PC-3 (cell line): Measurements from ENCODE around the gene SAP130. TPM values are rescaled to one million over a fixed set of nuclear protein-coding genes. Genes with fewer than 3 reads are reported as not detected.

Source experiments
- ATAC-seq: fragments of 200-7000 bp; cut with Tn5 transposase; 2 replicates; pipeline ENCODE4 v1.9.1; 2020; ENCODE audit warnings: mild to moderate bottlenecking, moderate library complexity
- BruUV-seq: library from RNA; stranded (reverse); fragments of 400-500 nt; replicated peaks from 2 replicates; lab custom pipeline; 2021; lab: Mats Ljungman, UMichigan
- CTCF ChIA-PET: fragments of 300-600 bp; sonication (Branson Sonifier 250); formaldehyde crosslinking; loops from one replicate; lab custom pipeline; 2022; ENCODE audit warnings: antibody characterized with exemption; lab: Charles Lee
- POLR2A ChIA-PET: fragments of 300-600 bp; sonication (Branson Sonifier 250); formaldehyde crosslinking; loops from one replicate; lab custom pipeline; 2022; ENCODE audit warnings: antibody characterized with exemption; ENCODE audit not compliant: unreplicated experiment; lab: Charles Lee
- DNase-seq: peaks from one replicate; pipeline ENCODE4 v3.0.0-alpha.2; 2015
- H2AFZ ChIP-seq: fragments of 300-600 bp; sonication (generic); 2 replicates; pipeline ENCODE4 v1.6.0; 2016; ENCODE audit warnings: antibody characterized with exemption, low read length
- H3F3A ChIP-seq: fragments of 300-600 bp; sonication (generic); one replicate; pipeline ENCODE4 v1.6.0; 2017; ENCODE audit warnings: antibody characterized with exemption, low read length, control low read depth, mild to moderate bottlenecking; ENCODE audit not compliant: unreplicated experiment
- H3K27ac ChIP-seq: fragments of 300-600 bp; sonication (generic); 2 replicates; pipeline ENCODE4 v1.5.1; 2016; ENCODE audit warnings: mild to moderate bottlenecking, low read length
- H3K27me3 ChIP-seq: fragments of 300-600 bp; sonication (generic); 2 replicates; pipeline ENCODE4 v1.6.1; 2016; ENCODE audit warnings: low read length, mixed read lengths
- H3K36me3 ChIP-seq: fragments of 300-600 bp; sonication (generic); 2 replicates; pipeline ENCODE4 v1.6.1; 2016; ENCODE audit warnings: low read depth, mixed run types, low read length, mixed read lengths
- H3K4me1 ChIP-seq: fragments of 300-600 bp; sonication (generic); 2 replicates; pipeline ENCODE4 v1.5.1; 2016; ENCODE audit warnings: low read length; ENCODE audit not compliant: insufficient read depth
- H3K4me2 ChIP-seq: fragments of 300-600 bp; sonication (generic); 2 replicates; pipeline ENCODE4 v1.6.0; 2016; ENCODE audit warnings: low read length
- H3K4me3 ChIP-seq: fragments of 300-600 bp; sonication (generic); 2 replicates; pipeline ENCODE4 v1.5.1; 2016; ENCODE audit warnings: mild to moderate bottlenecking, low read length, mixed read lengths
- H3K79me2 ChIP-seq: fragments of 300-600 bp; sonication (generic); 2 replicates; pipeline ENCODE4 v1.6.1; 2017; ENCODE audit warnings: low read length, mixed read lengths
- H3K9ac ChIP-seq: fragments of 300-600 bp; sonication (generic); 2 replicates; pipeline ENCODE4 v1.6.0; 2016; ENCODE audit warnings: mild to moderate bottlenecking, low read length
- H3K9me2 ChIP-seq: fragments of 300-600 bp; sonication (generic); replicated peaks from 2 replicates; pipeline ENCODE4 v1.6.1; 2016; ENCODE audit warnings: mixed run types, low read length, mixed read lengths
- H3K9me3 ChIP-seq: fragments of 300-600 bp; sonication (generic); 2 replicates; pipeline ENCODE4 v1.6.1; 2016; ENCODE audit warnings: low read length, mixed read lengths
- H4K20me1 ChIP-seq: fragments of 300-600 bp; sonication (generic); 2 replicates; pipeline ENCODE4 v1.6.1; 2016; ENCODE audit warnings: low read length, mixed read lengths
- EZH2 ChIP-seq: fragments of 300-600 bp; sonication (generic); IDR thresholded peaks from one replicate; pipeline ENCODE4 v1.6.1; 2017; ENCODE audit warnings: antibody characterized with exemption, mild to moderate bottlenecking, low read length; ENCODE audit not compliant: unreplicated experiment
- EZH2phosphoT487 ChIP-seq: fragments of 300-600 bp; sonication (generic); IDR thresholded peaks from 2 replicates; pipeline ENCODE4 v1.6.1; 2018; ENCODE audit warnings: mild to moderate bottlenecking, antibody characterized with exemption, low read length, borderline replicate concordance
- intact Hi-C: fragments of 100-400 bp; cut with micrococcal nuclease; formaldehyde crosslinking; loops from 2 replicates; pipeline ENCODE4 v1.9.0; 2023
- total RNA-seq: library from RNA; depleted of rRNA; stranded (reverse); fragments of >200 nt; gene quantifications from 2 replicates; pipeline ENCODE4 v1.2.3, GENCODE V29; 2014
- TF ChIP-seq, protein P1 (sequence below): fragments of 300-600 bp; sonication (generic); conservative IDR thresholded peaks from 2 replicates; pipeline ENCODE4 v1.5.1; 2017; ENCODE audit warnings: antibody characterized with exemption, low read depth, mild to moderate bottlenecking, low read length

The SAP130 gene
- total RNA-seq, 1 experiment from 2014 or later: 11.1 TPM

DNA sequence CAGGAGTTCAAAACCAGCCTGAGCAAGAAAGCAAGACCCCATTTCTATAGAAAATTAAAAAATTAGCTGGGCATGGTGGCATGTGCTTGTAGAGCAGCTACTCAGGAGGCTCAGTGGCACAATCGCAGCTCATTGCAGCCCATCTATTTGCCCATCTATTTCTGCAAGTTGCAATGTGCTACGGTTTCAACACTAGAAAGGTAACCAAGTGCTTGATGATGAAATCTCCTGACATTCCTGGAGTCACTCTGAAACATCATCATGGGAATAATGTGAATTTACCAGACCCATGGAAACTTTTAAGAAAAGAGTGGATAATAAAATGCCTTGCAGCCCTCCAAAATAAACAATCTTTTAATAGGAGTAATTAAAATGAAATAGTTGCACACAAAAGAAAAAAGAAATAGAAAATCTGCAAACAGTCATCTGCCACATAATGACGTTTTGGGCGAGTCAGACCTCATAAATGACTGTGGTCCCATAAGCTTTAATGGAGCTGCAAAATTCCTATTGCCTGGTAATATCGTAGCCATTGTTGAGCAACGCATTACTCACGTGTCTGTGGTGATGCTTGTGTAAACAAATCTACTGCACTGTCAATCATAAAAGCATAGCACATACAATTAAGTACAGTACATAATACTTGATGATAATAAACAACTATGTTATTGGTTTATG, 95.5 kb downstream of the SAP130 start:
- no peak for TF ChIP-seq EZH2
- TF ChIP-seq EZH2phosphoT487: no peak
- TF ChIP-seq, protein P1, sequence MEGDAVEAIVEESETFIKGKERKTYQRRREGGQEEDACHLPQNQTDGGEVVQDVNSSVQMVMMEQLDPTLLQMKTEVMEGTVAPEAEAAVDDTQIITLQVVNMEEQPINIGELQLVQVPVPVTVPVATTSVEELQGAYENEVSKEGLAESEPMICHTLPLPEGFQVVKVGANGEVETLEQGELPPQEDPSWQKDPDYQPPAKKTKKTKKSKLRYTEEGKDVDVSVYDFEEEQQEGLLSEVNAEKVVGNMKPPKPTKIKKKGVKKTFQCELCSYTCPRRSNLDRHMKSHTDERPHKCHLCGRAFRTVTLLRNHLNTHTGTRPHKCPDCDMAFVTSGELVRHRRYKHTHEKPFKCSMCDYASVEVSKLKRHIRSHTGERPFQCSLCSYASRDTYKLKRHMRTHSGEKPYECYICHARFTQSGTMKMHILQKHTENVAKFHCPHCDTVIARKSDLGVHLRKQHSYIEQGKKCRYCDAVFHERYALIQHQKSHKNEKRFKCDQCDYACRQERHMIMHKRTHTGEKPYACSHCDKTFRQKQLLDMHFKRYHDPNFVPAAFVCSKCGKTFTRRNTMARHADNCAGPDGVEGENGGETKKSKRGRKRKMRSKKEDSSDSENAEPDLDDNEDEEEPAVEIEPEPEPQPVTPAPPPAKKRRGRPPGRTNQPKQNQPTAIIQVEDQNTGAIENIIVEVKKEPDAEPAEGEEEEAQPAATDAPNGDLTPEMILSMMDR: no peak
- H3K9me3 ChIP-seq: no peaks in the 10 kb centered on the region
- H3K4me1 ChIP-seq: peaks cover 9% of the 10 kb centered on the region
- H3K27me3 ChIP-seq: no peaks in the 10 kb centered on the region
- no peaks in the 10 kb centered on the region for H3K36me3 ChIP-seq
- peak overlapping the region; percentile 62 for H3K27ac ChIP-seq
- peak; percentile 95 for ATAC-seq
- H3K9ac ChIP-seq: no peak overlapping the region; the same call in 1 of the 2 replicates
- POLR2A ChIA-PET: no interaction called here
- intact Hi-C loops: loop anchor here (1.0 kb wide), 1 partner anchor 18 kb away; no protein-coding TSS in a partner anchor
- H3F3A ChIP-seq: no peaks in the 10 kb centered on the region
- H3K4me3 ChIP-seq: no peak overlapping the region
- no peak overlapping the region for H2AFZ ChIP-seq
- CTCF ChIA-PET: no interaction called here
- no peaks in the 10 kb centered on the region for H3K9me2 ChIP-seq
- DNase-seq: peak; percentile 95
- H3K4me2 ChIP-seq: peak overlapping the region; percentile 7
- no TSS peak for BruUV-seq
- H3K79me2 ChIP-seq: no peaks in the 10 kb centered on the region
- H4K20me1 ChIP-seq: no peaks in the 10 kb centered on the region

DNA sequence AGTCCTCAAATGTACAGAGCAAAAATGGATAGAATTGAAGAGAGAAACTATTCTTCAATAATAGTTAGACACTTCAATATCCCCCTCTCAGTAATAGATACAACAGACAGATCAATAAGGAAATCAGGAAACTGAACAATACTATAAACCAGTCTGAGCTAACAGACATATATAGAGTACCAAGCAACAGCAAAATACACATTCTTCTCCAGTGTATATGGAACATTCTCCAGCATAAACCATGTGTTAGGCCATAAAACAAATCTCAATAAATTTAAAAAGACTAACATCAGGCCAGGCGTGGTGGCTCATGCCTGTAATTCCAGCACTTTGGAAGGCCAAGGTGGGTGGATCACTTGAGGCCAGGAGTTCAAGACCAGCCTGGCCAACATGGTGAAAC, 98.4 kb downstream of the SAP130 start:
- ATAC-seq: no peak
- Histone ChIP-seq H3K9me3 (no peaks in the 10 kb centered on the region), H3K27ac (no peak overlapping the region), H3K36me3 (no peaks in the 10 kb centered on the region), H4K20me1 (no peaks in the 10 kb centered on the region), H3K27me3 (no peaks in the 10 kb centered on the region), H2AFZ (no peak overlapping the region), H3K9ac (no peak overlapping the region), H3K4me2 (no peak overlapping the region), H3K79me2 (no peaks in the 10 kb centered on the region), H3K9me2 (no peaks in the 10 kb centered on the region), H3F3A (no peaks in the 10 kb centered on the region), H3K4me1 (peaks cover 9% of the 10 kb centered on the region), H3K4me3 (no peak overlapping the region)
- intact Hi-C loops: no loop called here
- ChIA-PET CTCF (no interaction called here), POLR2A (no interaction called here)
- no peak for DNase-seq
- TF ChIP-seq EZH2phosphoT487 (no peak), EZH2 (no peak)
- TF ChIP-seq, protein P1: no peak
- no TSS peak for BruUV-seq

DNA sequence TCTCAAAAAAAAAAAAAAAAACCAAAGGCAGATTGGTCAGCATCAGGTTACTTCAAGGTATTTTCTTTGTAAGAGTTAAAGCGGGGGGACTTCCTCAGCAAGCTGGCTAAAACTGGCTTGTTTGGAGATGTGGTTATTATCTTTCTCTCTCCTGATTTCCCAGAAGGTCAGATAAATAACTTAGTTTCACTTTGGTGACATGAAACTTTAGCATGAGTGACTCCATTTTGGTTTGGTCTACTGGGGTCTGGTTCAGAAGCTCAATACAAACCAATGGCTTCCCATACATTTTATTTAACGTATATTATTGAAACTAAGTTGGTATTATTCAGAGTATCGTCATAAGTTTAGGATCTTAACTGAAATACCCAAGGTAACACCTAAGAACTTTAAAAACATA, 100.5 kb downstream of the SAP130 start:
- Histone ChIP-seq H3K4me3 (no peak overlapping the region), H3K4me2 (no peak overlapping the region), H3K4me1 (peaks cover 4% of the 10 kb centered on the region; the same call in 1 of the 2 replicates), H3K27ac (no peak overlapping the region), H3K27me3 (no peaks in the 10 kb centered on the region), H3K36me3 (no peaks in the 10 kb centered on the region), H3K9me3 (no peaks in the 10 kb centered on the region), H3F3A (no peaks in the 10 kb centered on the region), H3K9ac (no peak overlapping the region), H3K79me2 (no peaks in the 10 kb centered on the region), H3K9me2 (no peaks in the 10 kb centered on the region), H2AFZ (0 out of 2 replicates have a peak overlapping the region, but pooled peaks have one; percentile 19), H4K20me1 (no peaks in the 10 kb centered on the region)
- POLR2A ChIA-PET: interaction anchor here (0.7 kb wide), 1 partner anchor 220 kb away, joined by 3 read pairs; no protein-coding TSS in a partner anchor
- ATAC-seq: no peak
- CTCF ChIA-PET: interaction anchor here (0.7 kb wide), 1 partner anchor 74 kb away, joined by 3 read pairs; no protein-coding TSS in a partner anchor
- no peak for DNase-seq
- intact Hi-C loops: no loop called here
- TF ChIP-seq, protein P1: no peak
- TF ChIP-seq EZH2phosphoT487 (no peak), EZH2 (no peak)
- no TSS peak for BruUV-seq
